ENCODE results near the gene F3. TPM values are rescaled to one million over a fixed set of nuclear protein-coding genes. Genes with fewer than 3 reads are reported as not detected.

Gene F3
- total RNA-seq, 6 experiments from 2014 or later, result 0.79 to 6.8 (median 2.6) TPM

- WGBS (ENCODE audit: insufficient coverage, low coverage, low lambda C conversion rate, missing lambda C conversion rate), result 96% methylated on average over 2 of the region's 2 CpGs
- DNase-seq (no peak), ATAC-seq (no peak)
- no peaks in the 10 kb centered on the region for H3K4me1 ChIP-seq
- H3K4me3 ChIP-seq, result no peak overlapping the region
- no peaks in the 10 kb centered on the region for H3K9me3 ChIP-seq
- no peaks in the 10 kb centered on the region for H3K27me3 ChIP-seq
- H3K36me3 ChIP-seq, result no peaks in the 10 kb centered on the region
- intact Hi-C loops (cut with DNase I), result loop anchor here in 1 of 2 donors (10.0 kb wide), 1 partner anchor 285 kb away; no protein-coding TSS in a partner anchor
- no peak overlapping the region for H3K27ac ChIP-seq
- no peak for TF ChIP-seq POLR2A (IDR thresholded peaks at IDR 0.05)
These were observed 12.1 kb downstream of the F3 start for GRCh38 chr1:94529416-94529815.

GRCh38 chr1:94528826-94529225, 12.7 kb downstream of the F3 start:
- ATAC-seq (no peak), DNase-seq (no peak)
- intact Hi-C loops (cut with DNase I), result loop anchor here in 1 of 2 donors (10.0 kb wide), 1 partner anchor 286 kb away; no protein-coding TSS in a partner anchor
- H3K36me3 ChIP-seq, result no peaks in the 10 kb centered on the region
- TF ChIP-seq POLR2A (IDR thresholded peaks at IDR 0.05) (no peak), CTCF (IDR thresholded peaks at IDR 0.05) (no peak)
- H3K9me3 ChIP-seq, result no peaks in the 10 kb centered on the region
- no peaks in the 10 kb centered on the region for H3K27me3 ChIP-seq
- no peak overlapping the region for H3K27ac ChIP-seq
- 90% methylated on average over 5 of the region's 5 CpGs for WGBS (ENCODE audit: insufficient coverage, low coverage, low lambda C conversion rate, missing lambda C conversion rate)
- no peaks in the 10 kb centered on the region for H3K4me1 ChIP-seq
- H3K4me3 ChIP-seq, result no peak overlapping the region

DNA sequence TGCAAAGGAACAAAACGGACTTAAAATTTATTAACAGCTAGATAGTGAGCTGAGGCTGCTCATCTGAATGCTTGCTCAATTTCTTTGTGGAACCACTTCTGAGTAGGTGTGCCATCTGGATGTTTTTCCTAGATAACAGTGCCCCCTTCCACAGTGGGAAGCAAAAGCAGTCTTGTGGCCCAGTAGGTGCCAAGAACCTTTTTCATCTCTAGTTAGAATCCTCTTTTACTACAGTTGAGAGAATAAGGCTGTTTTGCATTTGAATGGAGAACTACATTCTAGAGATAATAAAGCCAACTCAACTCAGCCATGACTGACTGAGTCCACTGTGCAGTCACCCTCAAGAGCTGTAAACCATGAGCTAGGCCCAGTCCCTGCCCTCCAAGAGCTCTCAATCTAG, 13.3 kb downstream of the F3 start:
- intact Hi-C loops (cut with DNase I), result loop anchor here in 1 of 2 donors (10.0 kb wide), 1 partner anchor 287 kb away; no protein-coding TSS in a partner anchor
- WGBS (ENCODE audit: insufficient coverage, low coverage, low lambda C conversion rate, missing lambda C conversion rate), result 78% methylated on average over 1 of the region's 1 CpG
- TF ChIP-seq POLR2A (IDR thresholded peaks at IDR 0.05) (no peak), CTCF (IDR thresholded peaks at IDR 0.05) (no peak)
- H3K27me3 ChIP-seq, result no peaks in the 10 kb centered on the region
- H3K36me3 ChIP-seq, result no peaks in the 10 kb centered on the region
- no peak for DNase-seq
- no peak for ATAC-seq
- H3K27ac ChIP-seq, result no peak overlapping the region
- no peaks in the 10 kb centered on the region for H3K9me3 ChIP-seq
- no peaks in the 10 kb centered on the region for H3K4me1 ChIP-seq
- H3K4me3 ChIP-seq, result no peak overlapping the region

GRCh38 chr1:94527447-94528031, 14.0 kb downstream of the F3 start:
- H3K27ac ChIP-seq, result no peak overlapping the region
- no peak for DNase-seq
- no peak overlapping the region for H3K4me3 ChIP-seq
- H3K4me1 ChIP-seq, result no peaks in the 10 kb centered on the region
- intact Hi-C loops (cut with DNase I), result loop anchor here in 1 of 2 donors (10.0 kb wide), 1 partner anchor 287 kb away; no protein-coding TSS in a partner anchor
- ATAC-seq, result peak in 2 of 4 donors; percentile 36 to 43
- H3K9me3 ChIP-seq, result no peaks in the 10 kb centered on the region
- TF ChIP-seq CTCF (IDR thresholded peaks at IDR 0.05) (no peak), POLR2A (IDR thresholded peaks at IDR 0.05) (no peak)
- 14% methylated on average over 1 of the region's 1 CpG for WGBS (ENCODE audit: insufficient coverage, low coverage, low lambda C conversion rate, missing lambda C conversion rate)
- no peaks in the 10 kb centered on the region for H3K27me3 ChIP-seq
- H3K36me3 ChIP-seq, result no peaks in the 10 kb centered on the region

DNA sequence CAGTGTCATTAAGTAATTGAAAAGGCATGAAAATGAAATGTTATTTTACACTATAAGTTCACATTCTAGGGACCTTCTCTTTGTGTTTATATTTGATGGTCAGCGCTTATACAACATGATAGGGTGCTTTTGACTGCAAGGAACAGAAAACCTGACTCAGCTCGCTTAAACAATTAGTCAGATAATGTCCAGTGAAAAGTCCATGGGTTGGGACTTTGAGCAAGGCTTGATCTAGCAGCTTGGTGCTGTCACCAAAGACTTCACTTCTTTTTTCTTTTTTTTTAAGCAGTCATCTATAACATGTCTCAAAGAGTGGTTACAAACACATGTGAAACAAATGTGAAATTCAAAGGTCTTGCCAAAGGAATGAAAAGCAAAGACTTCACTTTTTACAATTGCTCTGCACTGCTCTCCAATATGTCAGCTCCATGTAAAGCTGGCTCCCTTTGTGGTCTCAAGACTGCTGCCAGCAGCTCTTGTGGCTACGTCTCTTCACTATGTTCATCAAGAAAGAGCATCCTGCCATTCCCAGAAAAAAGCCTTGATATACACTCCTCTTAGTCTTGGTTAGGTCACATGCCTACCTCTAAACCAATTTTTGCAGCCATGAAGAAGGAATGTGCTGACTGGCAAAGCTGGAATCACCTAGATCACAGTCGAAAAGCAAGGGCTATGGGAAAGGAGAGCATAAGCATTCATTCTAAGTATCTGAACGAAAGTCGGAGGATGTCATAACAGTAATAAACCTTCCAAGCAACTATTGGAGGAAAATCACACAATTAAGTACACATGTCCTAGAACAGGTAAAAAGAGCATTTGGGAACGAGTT, 15.2 kb downstream of the F3 start:
- no peaks in the 10 kb centered on the region for H3K9me3 ChIP-seq
- H3K4me1 ChIP-seq, result no peaks in the 10 kb centered on the region
- no peak for ATAC-seq
- no peak for DNase-seq
- intact Hi-C loops (cut with DNase I), result loop anchor here in 1 of 2 donors (10.0 kb wide), 1 partner anchor 288 kb away; no protein-coding TSS in a partner anchor
- H3K27me3 ChIP-seq, result no peaks in the 10 kb centered on the region
- H3K27ac ChIP-seq, result no peak overlapping the region
- TF ChIP-seq POLR2A (IDR thresholded peaks at IDR 0.05), result no peak
- no peak for TF ChIP-seq CTCF (IDR thresholded peaks at IDR 0.05)
- 90% methylated on average over 7 of the region's 7 CpGs for whole genome bisulfite sequencing (ENCODE audit: insufficient coverage, low coverage, low lambda C conversion rate, missing lambda C conversion rate)
- no peaks in the 10 kb centered on the region for H3K36me3 ChIP-seq
- H3K4me3 ChIP-seq, result no peak overlapping the region

All from right lobe of liver (tissue), 6 donors.